GM18505 (cell line): ENCODE measurements around the gene ADA.

ENCODE experiments used
- ATAC-seq: cut with Tn5 transposase; IDR thresholded peaks from one replicate; pipeline ENCODE4 v1.9.1; 2021; ENCODE audit not compliant: unreplicated experiment
- POLR2A ChIP-seq: IDR thresholded peaks from 4 replicates; pipeline ENCODE4 v1.6.1; 2011; ENCODE audit warnings: borderline replicate concordance; ENCODE audit not compliant: insufficient read depth, insufficient read length; ENCODE audit errors: extremely low read depth

ADA gene

GRCh38 chr20:44586289-44586911, 65.1 kb downstream of the ADA start:
- no peak for ATAC-seq
- TF ChIP-seq POLR2A: peak; percentile 51

DNA sequence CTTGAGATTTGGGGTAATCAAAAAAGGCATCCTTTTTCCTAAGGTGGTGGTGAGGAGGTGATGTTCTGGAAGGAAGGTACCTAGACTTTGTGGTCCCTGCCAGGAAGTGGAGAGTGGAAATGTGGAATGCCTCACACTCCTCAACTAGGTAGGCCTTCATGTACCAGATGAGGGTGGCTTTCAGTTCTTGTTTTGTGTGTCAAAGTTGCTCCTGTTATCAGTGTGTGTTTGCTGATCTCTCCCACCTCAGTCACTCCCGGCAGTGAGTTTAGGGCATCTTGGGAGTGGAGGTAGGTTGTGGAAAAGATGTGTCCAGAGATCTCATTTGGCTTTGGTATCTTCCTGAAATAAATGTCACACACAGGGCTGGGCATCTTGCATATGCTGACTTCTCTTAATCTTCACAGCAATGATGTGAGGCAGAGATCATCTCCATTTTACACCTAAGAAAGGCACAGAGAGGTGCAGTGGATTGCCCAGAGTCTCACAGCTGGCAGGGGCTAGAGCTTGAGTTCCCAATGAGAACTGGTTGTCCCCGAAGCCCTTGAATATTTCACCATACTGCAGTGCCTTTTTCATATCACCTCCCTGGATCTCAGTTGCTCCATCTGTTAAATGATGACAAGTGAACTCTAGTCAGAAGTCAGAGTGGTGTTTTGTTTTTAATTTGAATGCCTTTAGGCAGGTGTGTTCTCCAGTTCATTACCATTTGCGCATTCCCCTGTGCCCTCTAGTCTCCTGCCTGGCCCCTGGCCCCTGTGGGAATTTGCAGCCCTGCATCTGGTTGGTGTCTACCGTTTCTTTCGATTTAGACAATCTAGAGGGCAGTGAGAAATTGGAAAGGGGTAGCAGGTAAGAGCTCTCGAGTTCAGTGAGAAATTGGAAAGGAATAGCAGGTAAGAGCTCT, 66.2 kb downstream of the ADA start:
- TF ChIP-seq POLR2A: no peak
- ATAC-seq: no peak

GRCh38 chr20:44584162-44584561, 67.3 kb downstream of the ADA start:
- no peak for TF ChIP-seq POLR2A
- ATAC-seq: no peak

DNA sequence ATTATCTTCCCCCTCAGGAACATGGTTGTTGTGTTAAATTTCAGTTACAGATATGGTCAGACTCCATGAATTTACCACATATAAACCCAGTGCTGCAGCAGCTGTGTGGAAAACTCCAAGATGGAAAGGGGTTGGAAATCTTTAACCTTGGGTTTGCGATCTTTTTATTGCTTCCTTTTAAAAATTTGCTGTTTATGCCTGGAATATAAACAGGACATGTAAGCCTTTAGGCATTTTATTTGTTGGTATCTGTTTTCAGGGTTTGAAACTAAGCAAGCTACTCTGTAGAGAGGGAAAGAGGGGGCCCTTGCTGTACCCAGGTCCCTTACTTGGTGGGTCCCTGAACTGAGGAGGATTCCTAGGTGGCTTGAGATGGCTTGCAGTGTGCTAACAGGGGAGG, 68.3 kb downstream of the ADA start:
- TF ChIP-seq POLR2A: no peak
- no peak for ATAC-seq

- ATAC-seq: no peak
- no peak for TF ChIP-seq POLR2A
These were observed 69.0 kb downstream of the ADA start, which contains the start of gene PKIG for GRCh38 chr20:44582311-44583025. Gene PKIG (plus strand): TSS chr20:44582579. CDS start chr20:44614557, 31,978 bp downstream.

DNA sequence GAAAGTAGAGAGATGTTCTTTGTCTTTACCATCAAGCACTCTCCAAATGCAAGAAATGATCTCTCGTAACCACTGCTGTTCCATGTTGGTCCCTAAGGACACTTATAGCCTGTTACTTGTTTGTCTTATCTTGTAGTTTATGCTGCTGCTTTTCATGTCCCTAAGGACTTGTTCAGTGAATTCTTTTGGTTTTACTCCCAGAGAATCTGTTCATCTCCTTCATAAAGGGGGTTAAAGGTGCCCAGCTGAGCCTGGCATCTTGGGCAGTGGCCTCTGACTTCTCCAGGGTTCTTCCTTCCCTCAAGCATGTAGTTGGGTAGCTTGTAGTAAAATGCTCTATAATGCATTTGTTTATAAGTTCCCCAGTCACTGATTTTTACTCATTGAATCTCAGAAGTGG, 70.0 kb downstream of the ADA start:
- no peak for TF ChIP-seq POLR2A
- no peak for ATAC-seq

GRCh38 chr20:44580581-44581268, 70.8 kb downstream of the ADA start:
- ATAC-seq: no peak

DNA sequence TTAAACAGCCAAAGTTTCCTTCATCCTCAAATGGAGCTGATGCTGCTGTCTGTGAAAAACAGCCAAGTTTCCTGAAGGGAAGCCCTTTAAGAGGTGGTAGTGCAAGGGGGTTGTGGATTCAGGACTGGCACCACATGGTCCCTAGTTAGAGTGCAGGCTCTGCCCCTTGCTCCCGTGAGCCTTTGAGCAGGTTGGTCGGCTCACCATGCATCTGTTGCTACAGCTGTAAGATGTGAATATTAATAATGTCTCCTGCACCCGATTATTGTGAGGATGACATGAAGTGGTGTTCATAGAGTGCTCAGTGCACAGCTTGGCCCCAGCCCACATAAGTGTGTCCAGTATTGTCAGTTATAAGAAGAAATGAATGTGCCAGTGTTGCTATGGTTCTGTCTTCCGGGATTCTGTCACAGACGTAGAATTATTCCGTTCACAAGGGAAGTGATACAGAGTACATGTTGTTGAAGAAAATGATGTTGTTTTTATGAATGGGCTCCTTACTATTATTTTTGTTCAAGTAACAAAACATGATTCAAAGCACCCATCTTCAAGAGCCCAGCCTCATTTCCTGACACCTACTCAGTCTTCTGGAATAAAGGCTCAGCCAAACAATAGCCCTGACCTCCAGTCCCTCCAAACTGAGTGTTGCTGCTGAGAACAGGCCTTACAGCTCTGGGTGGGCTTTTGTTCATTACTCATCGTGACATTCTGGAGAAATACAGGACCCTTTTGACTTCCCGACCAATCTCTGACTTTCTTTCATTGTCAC, 72.0 kb downstream of the ADA start:
- no peak for TF ChIP-seq POLR2A
- ATAC-seq: no peak

More at GRCh38 chr20:44580581-44581268, 70.8 kb downstream of the ADA start:
- TF ChIP-seq POLR2A: no peak

- no peak for TF ChIP-seq POLR2A
- ATAC-seq: no peak
These were observed 75.2 kb downstream of the ADA start for GRCh38 chr20:44576297-44576696.

- ATAC-seq: no peak
- no peak for TF ChIP-seq POLR2A
These were observed 77.1 kb downstream of the ADA start for GRCh38 chr20:44574372-44574771.

DNA sequence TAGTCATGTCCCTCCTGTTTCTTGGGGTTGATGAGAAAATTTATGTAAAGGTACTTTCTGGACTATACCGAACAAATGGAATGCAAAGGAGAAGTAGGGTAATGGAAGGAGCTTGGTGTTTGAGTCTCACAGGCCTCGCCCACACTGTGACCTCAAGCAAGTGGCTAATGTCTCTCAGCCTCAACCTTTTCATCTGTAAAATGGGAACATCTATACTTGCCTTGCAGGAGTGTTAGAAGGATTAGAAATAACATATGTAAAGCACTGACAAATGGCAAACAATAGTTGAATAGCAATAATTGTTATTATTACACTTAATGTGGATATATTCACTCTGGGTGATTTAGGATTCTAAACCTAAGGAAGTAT, 78.0 kb downstream of the ADA start:
- TF ChIP-seq POLR2A: no peak

More for the DNA sequence above, 78.0 kb downstream of the ADA start:
- no peak for ATAC-seq
